T-cell (primary cell): ENCODE data around the gene LMNTD1. TPM values are rescaled to one million over a fixed set of nuclear protein-coding genes. Genes with fewer than 3 reads are reported as not detected.
"Not testable (repeated sequence)": the region's sequence is repeated elsewhere in the genome, so short reads cannot be mapped to it uniquely, and the experiment has no call there.

Experiments used
- ATAC-seq, 4 experiments: fragments of 200-7000 bp in 3 of 4; fragments of 150-1000 bp in 1 of 4; cut with Tn5 transposase; replicated peaks in 1 of 4; 1 replicate in 3 of 4; 2 replicates in 1 of 4; pipeline ENCODE4 v1.10.0; 2021; ENCODE audit warnings: moderate library complexity in 3 of 4, mild to moderate bottlenecking in 2 of 4, moderate number of reproducible peaks in 1 of 4
- CTCF ChIA-PET, 2 donors: fragments of 300-600 bp; sonication (Branson Sonifier 250); formaldehyde crosslinking; loops; one replicate each; lab custom pipeline; 2022; ENCODE audit warnings: antibody characterized with exemption in 2 of 2; lab: Charles Lee
- POLR2A ChIA-PET, 2 donors: fragments of 300-600 bp; sonication (Branson Sonifier 250); formaldehyde crosslinking; loops; one replicate each; lab custom pipeline; 2022; ENCODE audit warnings: antibody characterized with exemption in 2 of 2; lab: Charles Lee
- DNase-seq, 35 experiments: peaks; one replicate each; pipeline versions ENCODE4 v3.0.0 to v3.0.0-alpha.2; 2013 to 2023
- H3K27ac ChIP-seq: one replicate; pipeline ENCODE4 v1.5.1; 2013; ENCODE audit warnings: low read length
- H3K27me3 ChIP-seq, 2 experiments: replicated peaks in 1 of 2; 1 replicate in 1 of 2; 2 replicates in 1 of 2; pipeline versions ENCODE4 v1.6.1 to v1.7.0; 2013; ENCODE audit warnings: low read length in 1 of 2, mixed read lengths in 1 of 2; ENCODE audit not compliant: control insufficient read depth in 2 of 2, insufficient read depth in 2 of 2; ENCODE audit errors: extremely low read depth in 1 of 2
- H3K36me3 ChIP-seq, 2 donors: 1 replicate in 1 of 2; 2 replicates in 1 of 2; pipeline versions ENCODE4 v1.6.1 to v1.7.0; 2013; ENCODE audit warnings: low read length in 1 of 2; ENCODE audit not compliant: control insufficient read depth in 2 of 2, insufficient read depth in 1 of 2; ENCODE audit errors: extremely low read depth in 1 of 2
- H3K4me1 ChIP-seq, 2 experiments: 1 replicate in 1 of 2; 2 replicates in 1 of 2; pipeline versions ENCODE4 v1.6.1 to v1.7.0; 2013; ENCODE audit warnings: low read length in 2 of 2, mixed read lengths in 1 of 2; ENCODE audit not compliant: insufficient read depth in 2 of 2, control insufficient read depth in 1 of 2; ENCODE audit errors: extremely low read depth in 1 of 2
- H3K4me3 ChIP-seq, 2 donors: 1 replicate in 1 of 2; 2 replicates in 1 of 2; pipeline versions ENCODE4 v1.5.1 to v1.7.0; 2013; ENCODE audit warnings: mild to moderate bottlenecking in 2 of 2, low read length in 1 of 2, moderate library complexity in 1 of 2; ENCODE audit not compliant: control insufficient read depth in 1 of 2; ENCODE audit errors: extremely low read depth in 1 of 2
- H3K9me3 ChIP-seq: 2 replicates; pipeline ENCODE4 v1.7.0; 2013
- H3K27ac Mint-ChIP-seq, 2 donors: one replicate each; pipeline ENCODE4 v1.8.0; 2020 to 2021; ENCODE audit warnings: mild to moderate bottlenecking in 2 of 2, mixed read lengths in 2 of 2
- H3K27me3 Mint-ChIP-seq, 2 donors: one replicate each; pipeline ENCODE4 v1.8.0; 2021 to 2022; ENCODE audit warnings: mixed read lengths in 2 of 2
- H3K36me3 Mint-ChIP-seq: one replicate; pipeline ENCODE4 v1.8.0; 2021; ENCODE audit warnings: mixed read lengths
- H3K4me1 Mint-ChIP-seq, 3 donors: one replicate each; pipeline ENCODE4 v1.8.0; 2020 to 2022; ENCODE audit warnings: mixed read lengths in 3 of 3, mild to moderate bottlenecking in 1 of 3
- H3K4me3 Mint-ChIP-seq, 3 donors: one replicate each; pipeline ENCODE4 v1.8.0; 2020 to 2022; ENCODE audit warnings: mild to moderate bottlenecking in 3 of 3, mixed read lengths in 3 of 3, moderate library complexity in 3 of 3
- H3K9me3 Mint-ChIP-seq, 3 donors: one replicate each; pipeline ENCODE4 v1.8.0; 2020 to 2022; ENCODE audit warnings: mixed read lengths in 3 of 3
- WGBS: methylation state at CpG from one replicate; pipeline ENCODE4 v1.1.5; 2013; ENCODE audit warnings: missing lambda C conversion rate; ENCODE audit not compliant: insufficient coverage; 5-methylcytosine and 5-hydroxymethylcytosine counted together
- total RNA-seq, 35 experiments: library from RNA in 6 of 35; stranded (reverse) in 6 of 35; fragments of 120-200 nt in 1 of 35; gene quantifications; one replicate each; pipeline versions ENCODE4 v1.2.1 to v1.2.4 and lab custom pipeline; 2013 to 2026

The LMNTD1 gene
- total RNA-seq, 5 donors from 2014 or later (not counting 1 experiment from before 2014, with no cell fraction given), result not detected

DNA sequence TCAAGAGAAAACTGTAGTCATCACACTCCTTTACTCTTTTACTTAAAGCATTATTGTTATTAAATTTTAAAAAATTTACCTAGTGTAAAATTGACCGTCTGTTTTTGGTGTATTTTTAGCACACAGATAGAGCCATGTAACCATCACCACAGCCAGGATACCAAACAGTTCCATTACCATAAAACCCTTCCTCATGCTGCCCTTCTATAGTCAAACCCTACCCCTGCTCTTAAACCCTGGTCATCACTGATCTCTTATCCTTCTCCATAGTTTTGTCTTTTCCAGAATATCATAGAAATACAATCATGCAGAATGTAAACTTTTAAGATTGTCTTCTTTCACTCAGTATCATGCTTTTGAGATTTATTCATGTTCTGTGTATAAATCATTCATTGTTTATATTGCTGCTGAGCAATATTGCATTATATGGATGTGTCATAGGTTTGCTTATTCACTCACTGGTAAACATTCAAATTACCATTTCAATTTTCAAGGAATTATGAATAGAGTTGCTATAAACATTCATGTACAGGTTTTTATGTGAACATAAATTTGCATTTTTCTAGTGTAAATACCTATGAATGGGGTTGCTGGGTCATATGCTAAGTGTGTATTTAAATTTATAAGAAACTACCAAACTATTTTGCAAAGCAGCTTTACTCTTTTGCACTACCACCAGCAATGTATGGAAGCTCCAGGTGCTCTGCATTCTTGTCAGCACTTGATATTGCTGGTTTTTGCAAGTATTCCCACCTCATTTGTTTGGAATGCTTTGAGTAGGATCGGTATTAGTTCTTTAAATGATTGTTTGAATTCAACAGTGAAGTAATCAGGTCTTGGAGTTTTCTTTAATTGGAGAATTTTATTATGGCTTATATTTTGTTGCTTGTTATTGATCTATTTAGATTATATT lies 125.5 kb downstream of the LMNTD1 start:
- H3K27ac Mint-ChIP-seq, result no peak overlapping the region
- Histone ChIP-seq H3K27ac (no peak overlapping the region), H3K9me3 (no peaks in the 10 kb centered on the region), H3K4me3 (no peak overlapping the region), H3K27me3 (no peaks in the 10 kb centered on the region), H3K4me1 (no peaks in the 10 kb centered on the region), H3K36me3 (no peaks in the 10 kb centered on the region)
- H3K27me3 Mint-ChIP-seq, result no peaks in the 10 kb centered on the region
- WGBS, result no CpG with 5 or more reads among the region's 2 CpGs
- ATAC-seq, result no peak
- no peak for DNase-seq
- H3K36me3 Mint-ChIP-seq, result no peaks in the 10 kb centered on the region
- POLR2A ChIA-PET, result no interaction called here
- CTCF ChIA-PET, result interaction anchor here in 1 of 2 donors (0.7 kb wide), 1 partner anchor 1326 kb away, joined by 4 read pairs; no protein-coding TSS in a partner anchor
- no peak overlapping the region for H3K4me3 Mint-ChIP-seq
- peaks cover 0 to 10% (median 0%) of the 10 kb centered on the region in 3 donors for H3K4me1 Mint-ChIP-seq
- H3K9me3 Mint-ChIP-seq, result peaks cover 0 to 6% (median 0%) of the 10 kb centered on the region in 3 donors

DNA sequence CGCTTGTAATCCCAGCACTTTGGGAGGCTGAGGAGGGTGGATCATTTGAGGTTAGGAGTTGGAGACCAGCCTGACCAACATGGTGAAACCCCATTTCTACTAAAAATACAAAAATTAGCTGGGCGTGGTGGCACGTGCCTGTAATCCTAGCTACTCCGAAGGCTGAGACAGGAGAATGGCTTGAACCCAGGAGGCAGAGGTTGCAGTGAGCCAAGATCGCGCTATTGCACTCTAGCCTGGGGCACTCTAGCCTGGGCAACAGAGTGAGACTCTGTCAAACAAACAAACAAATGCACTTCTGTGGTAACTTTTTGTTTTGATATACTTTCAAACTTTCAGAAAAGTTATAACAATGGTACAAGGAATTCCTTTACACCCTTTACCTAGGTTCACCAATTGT lies 126.3 kb downstream of the LMNTD1 start:
- ATAC-seq, H3K27ac Mint-ChIP-seq, H3K4me1 ChIP-seq, H3K4me3 ChIP-seq, H3K4me3 Mint-ChIP-seq, H3K9me3 Mint-ChIP-seq, H3K27me3 Mint-ChIP-seq, DNase-seq, H3K36me3 ChIP-seq, H3K27me3 ChIP-seq, H3K4me1 Mint-ChIP-seq, H3K27ac ChIP-seq, H3K9me3 ChIP-seq, POLR2A ChIA-PET, H3K36me3 Mint-ChIP-seq: not testable (repeated sequence)
- CTCF ChIA-PET, result interaction anchor here in 1 of 2 donors (0.7 kb wide), 1 partner anchor 1327 kb away, joined by 4 read pairs; no protein-coding TSS in a partner anchor
- WGBS, result 89% methylated on average over 5 of the region's 6 CpGs
